Head of caudate nucleus (tissue), 42 donors: ENCODE measurements around the gene FOCAD.
A peak's percentile ranks its signal among the peaks of the same experiment; 100 is the strongest.

Experiments used
- DNase-seq, 42 donors: peaks; one replicate each; pipeline versions ENCODE4 v3.0.0 to v3.0.0-alpha.2; 2020 to 2021; ENCODE audit warnings: mixed read lengths in 7 of 42
- intact Hi-C: fragments of 100-400 bp; cut with DNase I; formaldehyde crosslinking; loops from one replicate; pipeline ENCODE4 v1.15.0; 2022

Gene FOCAD

GRCh38 chr9:20714442-20715415, 30.7 kb downstream of the FOCAD start:
- intact Hi-C loops: no loop called here

GRCh38 chr9:20722221-20722620, 38.2 kb downstream of the FOCAD start:
- intact Hi-C loops: no loop called here

More at GRCh38 chr9:20714442-20715415, 30.7 kb downstream of the FOCAD start:
- DNase-seq: no peak

GRCh38 chr9:20725675-20726074, 41.6 kb downstream of the FOCAD start:
- intact Hi-C loops: no loop called here
- no peak for DNase-seq

More at GRCh38 chr9:20722221-20722620, 38.2 kb downstream of the FOCAD start:
- DNase-seq: no peak

- intact Hi-C loops: no loop called here
- peak in 13 of 42 donors; percentile 5 to 68 (median 19) for DNase-seq
Measured at GRCh38 chr9:20726144-20726543, 42.1 kb downstream of the FOCAD start.

GRCh38 chr9:20728493-20729220, 44.6 kb downstream of the FOCAD start:
- intact Hi-C loops: no loop called here
- DNase-seq: no peak

- no peak for DNase-seq
- intact Hi-C loops: no loop called here
Measured at GRCh38 chr9:20729523-20729922, 45.5 kb downstream of the FOCAD start.

- no peak for DNase-seq
- intact Hi-C loops: no loop called here
Measured at GRCh38 chr9:20732118-20732517, 48.1 kb downstream of the FOCAD start.

GRCh38 chr9:20734275-20734674, 50.2 kb downstream of the FOCAD start:
- intact Hi-C loops: no loop called here
- no peak for DNase-seq

- intact Hi-C loops: no loop called here
Measured at GRCh38 chr9:20740304-20740703, 56.2 kb downstream of the FOCAD start.

GRCh38 chr9:20740929-20741582, 57.0 kb downstream of the FOCAD start:
- no peak for DNase-seq
- intact Hi-C loops: no loop called here

More at GRCh38 chr9:20740304-20740703, 56.2 kb downstream of the FOCAD start:
- DNase-seq: no peak

- no peak for DNase-seq
- intact Hi-C loops: no loop called here
Measured at GRCh38 chr9:20742833-20743232, 58.8 kb downstream of the FOCAD start.

GRCh38 chr9:20744036-20744630, 60.1 kb downstream of the FOCAD start:
- no peak for DNase-seq
- intact Hi-C loops: no loop called here

GRCh38 chr9:20746967-20747366, 62.9 kb downstream of the FOCAD start:
- intact Hi-C loops: no loop called here
- no peak for DNase-seq

GRCh38 chr9:20749496-20750198, 65.6 kb downstream of the FOCAD start:
- intact Hi-C loops: no loop called here
- DNase-seq: no peak

- DNase-seq: no peak
- intact Hi-C loops: no loop called here
Measured at GRCh38 chr9:20753761-20754160, 69.7 kb downstream of the FOCAD start.

- intact Hi-C loops: no loop called here
Measured at GRCh38 chr9:20754556-20754955, 70.5 kb downstream of the FOCAD start.

GRCh38 chr9:20760246-20760891, 76.3 kb downstream of the FOCAD start:
- DNase-seq: no peak
- intact Hi-C loops: no loop called here

More at GRCh38 chr9:20754556-20754955, 70.5 kb downstream of the FOCAD start:
- DNase-seq: no peak

- no peak for DNase-seq
- intact Hi-C loops: no loop called here
Measured at GRCh38 chr9:20770947-20771346, 86.9 kb downstream of the FOCAD start.
